OCI-LY1 (cell line): ENCODE data around the gene CFAP90.

Experiments
- H2AFZ ChIP-seq: fragments of 200-600 bp; sonication (generic), shearing (Covaris generic); 2 replicates; pipeline ENCODE4 v1.6.0; 2014; ENCODE audit warnings: antibody characterized with exemption, mild to moderate bottlenecking, low read length
- H3F3A ChIP-seq: fragments of 200-600 bp; sonication (generic), shearing (Covaris generic); 2 replicates; pipeline ENCODE4 v1.6.0; 2014; ENCODE audit warnings: mild to moderate bottlenecking, antibody characterized with exemption, low read length, moderate library complexity; ENCODE audit not compliant: insufficient read depth
- H3K27ac ChIP-seq: fragments of 200-600 bp; sonication (generic); 2 replicates; pipeline ENCODE4 v1.5.1; 2014; ENCODE audit warnings: low read length, mixed run types, mild to moderate bottlenecking, low read depth; ENCODE audit not compliant: poor library complexity, severe bottlenecking
- H3K27me3 ChIP-seq: fragments of 200-600 bp; sonication (generic); 2 replicates; pipeline ENCODE4 v1.6.0; 2014; ENCODE audit warnings: antibody characterized with exemption, mild to moderate bottlenecking, low read length, moderate library complexity; ENCODE audit not compliant: insufficient read depth
- H3K36me3 ChIP-seq: fragments of 200-600 bp; sonication (generic); 2 replicates; pipeline ENCODE4 v1.6.1; 2014; ENCODE audit warnings: mild to moderate bottlenecking, antibody characterized with exemption, low read length, moderate library complexity, mixed read lengths; ENCODE audit not compliant: insufficient read depth
- H3K4me1 ChIP-seq: fragments of 200-600 bp; sonication (generic); 2 replicates; pipeline ENCODE4 v1.5.1; 2014; ENCODE audit warnings: mild to moderate bottlenecking, low read length, moderate library complexity; ENCODE audit not compliant: insufficient read depth, severe bottlenecking
- H3K4me2 ChIP-seq: fragments of 200-600 bp; sonication (generic), shearing (Covaris generic); 2 replicates; pipeline ENCODE4 v1.6.1; 2014; ENCODE audit warnings: low read length
- H3K4me3 ChIP-seq: fragments of 200-600 bp; sonication (generic); 2 replicates; pipeline ENCODE4 v1.5.1; 2014; ENCODE audit warnings: low read length, low read depth, mild to moderate bottlenecking, mixed read lengths; ENCODE audit not compliant: poor library complexity, severe bottlenecking
- H3K79me2 ChIP-seq: fragments of 200-600 bp; shearing (Covaris generic); 2 replicates; pipeline ENCODE4 v1.6.1; 2016; ENCODE audit warnings: mixed run types, low read length, mixed read lengths; ENCODE audit not compliant: insufficient read depth
- H3K9ac ChIP-seq: fragments of 200-600 bp; sonication (generic), shearing (Covaris generic); 2 replicates; pipeline ENCODE4 v1.6.1; 2014; ENCODE audit warnings: mild to moderate bottlenecking, low read length, mixed read lengths
- H3K9me2 ChIP-seq: fragments of 200-600 bp; sonication (generic), shearing (Covaris generic); 2 replicates; pipeline ENCODE4 v1.6.1; 2014; ENCODE audit warnings: low read depth, mild to moderate bottlenecking, low read length, mixed read lengths
- H3K9me3 ChIP-seq: fragments of 200-600 bp; shearing (Covaris generic); 2 replicates; pipeline ENCODE4 v1.6.1; 2014; ENCODE audit warnings: low read length, mixed read lengths
- H4K20me1 ChIP-seq: fragments of 200-600 bp; sonication (generic), shearing (Covaris generic); 2 replicates; pipeline ENCODE4 v1.6.0; 2016; ENCODE audit warnings: mild to moderate bottlenecking, low read length; ENCODE audit not compliant: insufficient read depth
- CTCF ChIP-seq: fragments of 200-600 bp; sonication (generic), shearing (Covaris generic); IDR thresholded peaks from 2 replicates; pipeline ENCODE4 v1.5.1; 2017; ENCODE audit warnings: mild to moderate bottlenecking, antibody characterized with exemption, low read length, moderate library complexity, mixed read lengths
- EZH2 ChIP-seq: fragments of 200-600 bp; sonication (generic), shearing (Covaris generic); IDR thresholded peaks from 2 replicates; pipeline ENCODE4 v1.8.0; 2017; ENCODE audit warnings: borderline replicate concordance, mixed run types, mild to moderate bottlenecking, antibody characterized with exemption, low read length, moderate library complexity, mixed read lengths

The CFAP90 gene

GRCh38 chr5:7824995-7825394 lies 25.9 kb downstream of the CFAP90 start:
- peaks cover 4% of the 10 kb centered on the region; the same call in 1 of the 2 replicates for H3K27me3 ChIP-seq
- H3K9ac ChIP-seq = no peak overlapping the region
- no peaks in the 10 kb centered on the region for H3K4me1 ChIP-seq
- H2AFZ ChIP-seq = no peak overlapping the region
- H3K36me3 ChIP-seq = no peaks in the 10 kb centered on the region
- TF ChIP-seq EZH2 (no peak), CTCF (no peak)
- no peaks in the 10 kb centered on the region for H3K79me2 ChIP-seq
- H3K27ac ChIP-seq = no peak overlapping the region
- no peaks in the 10 kb centered on the region for H3K9me2 ChIP-seq
- no peaks in the 10 kb centered on the region for H3F3A ChIP-seq
- no peaks in the 10 kb centered on the region for H3K9me3 ChIP-seq
- no peak overlapping the region for H3K4me2 ChIP-seq
- no peaks in the 10 kb centered on the region for H4K20me1 ChIP-seq
- no peak overlapping the region for H3K4me3 ChIP-seq

- no peaks in the 10 kb centered on the region for H3K4me1 ChIP-seq
- no peaks in the 10 kb centered on the region for H3K36me3 ChIP-seq
- no peaks in the 10 kb centered on the region for H3K79me2 ChIP-seq
- no peak overlapping the region for H3K4me3 ChIP-seq
- H3K9ac ChIP-seq = no peak overlapping the region
- H2AFZ ChIP-seq = no peak overlapping the region
- no peak overlapping the region for H3K27ac ChIP-seq
- H3K4me2 ChIP-seq = no peak overlapping the region
- TF ChIP-seq EZH2 (no peak), CTCF (no peak)
- H3K9me2 ChIP-seq = no peaks in the 10 kb centered on the region
- H3K9me3 ChIP-seq = no peaks in the 10 kb centered on the region
- 0 out of 2 replicates have a peak, but pooled peaks cover 4% of the 10 kb centered on the region for H3K27me3 ChIP-seq
- H3F3A ChIP-seq = no peaks in the 10 kb centered on the region
- no peaks in the 10 kb centered on the region for H4K20me1 ChIP-seq
These were observed 27.3 kb downstream of the CFAP90 start for GRCh38 chr5:7823594-7823993.

GRCh38 chr5:7822449-7822848 lies 28.5 kb downstream of the CFAP90 start:
- no peak overlapping the region for H2AFZ ChIP-seq
- no peaks in the 10 kb centered on the region for H3K4me1 ChIP-seq
- H3F3A ChIP-seq = no peaks in the 10 kb centered on the region
- no peaks in the 10 kb centered on the region for H3K9me2 ChIP-seq
- no peak overlapping the region for H3K4me2 ChIP-seq
- no peak overlapping the region for H3K4me3 ChIP-seq
- no peaks in the 10 kb centered on the region for H3K79me2 ChIP-seq
- H3K27me3 ChIP-seq = 0 out of 2 replicates have a peak, but pooled peaks cover 4% of the 10 kb centered on the region
- H4K20me1 ChIP-seq = no peaks in the 10 kb centered on the region
- H3K9ac ChIP-seq = no peak overlapping the region
- TF ChIP-seq CTCF (no peak), EZH2 (no peak)
- no peak overlapping the region for H3K27ac ChIP-seq
- no peaks in the 10 kb centered on the region for H3K36me3 ChIP-seq
- no peaks in the 10 kb centered on the region for H3K9me3 ChIP-seq
